IMR-90 (cell line): ENCODE measurements around the gene FARS2. TPM values are rescaled to one million over a fixed set of nuclear protein-coding genes. Genes with fewer than 3 reads are reported as not detected.

Experiments used
- ATAC-seq: fragments of 200-7000 bp; cut with Tn5 transposase; 2 replicates; pipeline ENCODE4 v1.9.1; 2020; ENCODE audit warnings: low read depth, mild to moderate bottlenecking, moderate library complexity
- BruUV-seq: library from RNA; stranded (reverse); fragments of 400-500 nt; replicated peaks from 2 replicates; lab custom pipeline; 2021; lab: Mats Ljungman, UMichigan
- CTCF ChIA-PET: fragments of 300-600 bp; formaldehyde crosslinking; extraction: SDS; loops from one replicate; lab custom pipeline; 2021; ENCODE audit warnings: antibody characterized with exemption; lab: Yijun Ruan, JAX
- POLR2A ChIA-PET: fragments of 300-600 bp; sonication (Branson Sonifier 250); formaldehyde crosslinking; loops from one replicate; lab custom pipeline; 2022; ENCODE audit warnings: antibody characterized with exemption; ENCODE audit not compliant: unreplicated experiment; lab: Charles Lee
- DNase-seq: peaks from one replicate; pipeline ENCODE4 v3.0.0; 2013
- H2AFZ ChIP-seq: replicated peaks from 2 replicates; pipeline ENCODE3; 2013; ENCODE audit warnings: low read length, mild to moderate bottlenecking; ENCODE audit not compliant: poor library complexity
- H2AK5ac ChIP-seq: 2 replicates; pipeline ENCODE4 v1.6.1; 2013; ENCODE audit warnings: low read depth, low read length, inconsistent platforms
- H2AK9ac ChIP-seq: replicated peaks from 2 replicates; pipeline ENCODE3; 2013; ENCODE audit warnings: mild to moderate bottlenecking, low read depth, low read length, moderate library complexity; ENCODE audit not compliant: poor library complexity
- H2BK120ac ChIP-seq: 2 replicates; pipeline ENCODE4 v1.6.1; 2013; ENCODE audit warnings: low read depth, low read length, inconsistent platforms
- H2BK15ac ChIP-seq: 3 replicates; pipeline ENCODE4 v1.6.1; 2013; ENCODE audit warnings: low read depth, low read length, inconsistent platforms
- H2BK20ac ChIP-seq: 2 replicates; pipeline ENCODE4 v1.6.1; 2013; ENCODE audit warnings: low read depth, mild to moderate bottlenecking, inconsistent platforms, low read length, moderate library complexity
- H2BK5ac ChIP-seq: 2 replicates; pipeline ENCODE4 v1.6.1; 2013; ENCODE audit warnings: mild to moderate bottlenecking, low read depth, low read length, inconsistent platforms; ENCODE audit not compliant: poor library complexity, severe bottlenecking
- H3K14ac ChIP-seq: replicated peaks from 2 replicates; pipeline ENCODE4 v1.6.1; 2013; ENCODE audit warnings: low read depth, low read length, inconsistent platforms
- H3K18ac ChIP-seq: 2 replicates; pipeline ENCODE4 v1.6.1; 2013; ENCODE audit warnings: low read depth, low read length, control low read depth
- H3K23ac ChIP-seq: 2 replicates; pipeline ENCODE4 v1.6.1; 2013; ENCODE audit warnings: low read depth, low read length, inconsistent platforms
- H3K27ac ChIP-seq: 2 replicates; pipeline ENCODE4 v1.5.1; 2013; ENCODE audit warnings: mild to moderate bottlenecking, control low read depth, low read length; ENCODE audit not compliant: insufficient read depth
- H3K27me3 ChIP-seq: 2 replicates; pipeline ENCODE4 v1.6.1; 2013; ENCODE audit warnings: low read length; ENCODE audit not compliant: control insufficient read depth, insufficient read depth
- H3K36me3 ChIP-seq: 2 replicates; pipeline ENCODE4 v1.6.1; 2013; ENCODE audit warnings: low read length, mixed read lengths; ENCODE audit not compliant: control insufficient read depth, insufficient read depth
- H3K4ac ChIP-seq: 2 replicates; pipeline ENCODE4 v1.6.1; 2013; ENCODE audit warnings: low read depth, low read length, inconsistent platforms
- H3K4me1 ChIP-seq: 2 replicates; pipeline ENCODE4 v1.6.1; 2013; ENCODE audit warnings: low read length, mixed read lengths; ENCODE audit not compliant: control insufficient read depth, insufficient read depth
- H3K4me2 ChIP-seq: 2 replicates; pipeline ENCODE4 v1.6.1; 2013; ENCODE audit warnings: low read depth, mild to moderate bottlenecking, control low read depth, low read length, moderate library complexity
- H3K4me3 ChIP-seq: 2 replicates; pipeline ENCODE4 v1.5.1; 2013; ENCODE audit warnings: low read depth, mild to moderate bottlenecking, control low read depth, low read length, moderate library complexity; ENCODE audit not compliant: insufficient read depth
- H3K56ac ChIP-seq: 2 replicates; pipeline ENCODE4 v1.6.1; 2013; ENCODE audit warnings: low read length, inconsistent platforms; ENCODE audit not compliant: insufficient read depth; ENCODE audit errors: extremely low read depth
- H3K79me1 ChIP-seq, 2 experiments: 2 replicates each; pipeline ENCODE4 v1.6.1; 2013; ENCODE audit warnings: low read length in 2 of 2, inconsistent platforms in 1 of 2, low read depth in 1 of 2
- H3K9ac ChIP-seq: 2 replicates; pipeline ENCODE4 v1.6.1; 2013; ENCODE audit warnings: low read depth, low read length, control low read depth
- H3K9me1 ChIP-seq: 2 replicates; pipeline ENCODE4 v1.6.1; 2013; ENCODE audit warnings: low read length, inconsistent platforms; ENCODE audit not compliant: insufficient read depth
- H3K9me3 ChIP-seq: 2 replicates; pipeline ENCODE4 v1.6.1; 2013; ENCODE audit warnings: low read length; ENCODE audit not compliant: control insufficient read depth, insufficient read depth
- H4K20me1 ChIP-seq: 2 replicates; pipeline ENCODE4 v1.6.1; 2013; ENCODE audit warnings: low read length, inconsistent platforms; ENCODE audit not compliant: insufficient read depth
- H4K5ac ChIP-seq: 2 replicates; pipeline ENCODE4 v1.6.1; 2013; ENCODE audit warnings: mild to moderate bottlenecking, low read depth, low read length, control low read depth
- H4K8ac ChIP-seq, 2 experiments: 2 replicates each; pipeline ENCODE4 v1.6.1; 2013; ENCODE audit warnings: low read depth in 2 of 2, low read length in 2 of 2, control low read depth in 1 of 2, inconsistent platforms in 1 of 2
- H4K91ac ChIP-seq: 2 replicates; pipeline ENCODE4 v1.6.1; 2013; ENCODE audit warnings: low read depth, low read length, inconsistent platforms; ENCODE audit not compliant: insufficient read depth
- BHLHE40 ChIP-seq: fragments of 150-350 bp; IDR thresholded peaks from 2 replicates; pipeline ENCODE4 v1.6.1; 2016; ENCODE audit warnings: mild to moderate bottlenecking, low read depth, low read length
- CEBPB ChIP-seq: IDR thresholded peaks from 2 replicates; pipeline ENCODE4 v1.6.1; 2012; ENCODE audit warnings: low read depth, low read length, improper control_type of control experiment
- CHD1 ChIP-seq: IDR thresholded peaks from 2 replicates; pipeline ENCODE4 v1.6.1; 2012; ENCODE audit warnings: low read depth, low read length, improper control_type of control experiment
- FOS ChIP-seq: fragments of 150-350 bp; IDR thresholded peaks from 2 replicates; pipeline ENCODE4 v1.6.1; 2016; ENCODE audit warnings: low read depth, low read length
- MAZ ChIP-seq: IDR thresholded peaks from 2 replicates; pipeline ENCODE4 v1.6.1; 2012; ENCODE audit warnings: low read depth, mild to moderate bottlenecking, low read length, improper control_type of control experiment, moderate library complexity, borderline replicate concordance
- MXI1 ChIP-seq: IDR thresholded peaks from 2 replicates; pipeline ENCODE4 v1.6.1; 2012; ENCODE audit warnings: low read depth, mild to moderate bottlenecking, low read length, moderate library complexity, borderline replicate concordance
- POLR2A ChIP-seq: IDR thresholded peaks from 2 replicates; pipeline ENCODE4 v1.6.1; 2012; ENCODE audit warnings: mild to moderate bottlenecking, low read depth, low read length
- RAD21 ChIP-seq: IDR thresholded peaks from 2 replicates; pipeline ENCODE4 v1.6.1; 2012; ENCODE audit warnings: low read length, improper control_type of control experiment
- RCOR1 ChIP-seq: IDR thresholded peaks from 2 replicates; pipeline ENCODE4 v1.6.1; 2012; ENCODE audit warnings: mild to moderate bottlenecking, low read length, improper control_type of control experiment; ENCODE audit not compliant: insufficient replicate concordance
- RFX5 ChIP-seq: IDR thresholded peaks from 2 replicates; pipeline ENCODE4 v1.8.0; 2012; ENCODE audit warnings: low read depth, mild to moderate bottlenecking, low read length, moderate library complexity
- SMC3 ChIP-seq: fragments of 150-350 bp; IDR thresholded peaks from 2 replicates; pipeline ENCODE4 v1.6.1; 2016; ENCODE audit warnings: low read depth, mild to moderate bottlenecking, antibody characterized with exemption, low read length, moderate library complexity
- WGBS, 2 experiments: methylation state at CpG; one replicate each; pipeline versions ENCODE4 v1.1.5 to v1.1.7; 2013; ENCODE audit warnings: missing lambda C conversion rate in 2 of 2; ENCODE audit not compliant: insufficient read length in 1 of 2; ENCODE audit errors: extremely low coverage in 2 of 2; 5-methylcytosine and 5-hydroxymethylcytosine counted together
- dilution Hi-C: fragments of 300-500 bp; cut with HindIII; formaldehyde crosslinking; loops from one replicate; pipeline ENCODE4 v1.14.3; 2018; ENCODE audit warnings: low sequenced_read_pairs; ENCODE audit not compliant: unreplicated experiment
- in situ Hi-C: fragments of 300-500 bp; cut with MboI; formaldehyde crosslinking; loops from 3 replicates; pipeline ENCODE4 v1.14.3; 2019; ENCODE audit warnings: low sequenced_read_pairs, inconsistent platforms, mixed read lengths
- intact Hi-C: fragments of 100-400 bp; cut with micrococcal nuclease; formaldehyde crosslinking; loops from 2 replicates; pipeline ENCODE4 v1.10.0; 2022
- polyA plus RNA-seq, 3 experiments: library from polyadenylated mRNA; depleted of rRNA; stranded (reverse); fragments of >200 nt; gene quantifications; 2 replicates each; pipeline ENCODE4 v1.2.3, GENCODE V29; 2012; ENCODE audit warnings: low replicate concordance in 1 of 3
- total RNA-seq: library from RNA; depleted of rRNA; stranded (reverse); fragments of >200 nt; gene quantifications from 2 replicates; pipeline ENCODE4 v1.2.3, GENCODE V29; 2012
- TF ChIP-seq, protein P1 (sequence below): fragments of 150-350 bp; IDR thresholded peaks from 2 replicates; pipeline ENCODE4 v1.6.1; 2016; ENCODE audit warnings: low read depth, mild to moderate bottlenecking, low read length, moderate library complexity, borderline replicate concordance
- TF ChIP-seq, protein P2 (sequence below): fragments of 150-350 bp; IDR thresholded peaks from 2 replicates; pipeline ENCODE4 v1.6.1; 2017; ENCODE audit warnings: mild to moderate bottlenecking, antibody characterized with exemption, low read length, low read depth
- TF ChIP-seq, protein P3 (sequence below): conservative IDR thresholded peaks from 2 replicates; pipeline ENCODE4 v1.5.1; 2012; ENCODE audit warnings: mild to moderate bottlenecking, low read depth, low read length, improper control_type of control experiment

FARS2 gene
- total and polyA plus RNA-seq, 2 of the 4 experiments (the other 2 are of a cell fraction): 12.1 to 28.9 TPM

DNA sequence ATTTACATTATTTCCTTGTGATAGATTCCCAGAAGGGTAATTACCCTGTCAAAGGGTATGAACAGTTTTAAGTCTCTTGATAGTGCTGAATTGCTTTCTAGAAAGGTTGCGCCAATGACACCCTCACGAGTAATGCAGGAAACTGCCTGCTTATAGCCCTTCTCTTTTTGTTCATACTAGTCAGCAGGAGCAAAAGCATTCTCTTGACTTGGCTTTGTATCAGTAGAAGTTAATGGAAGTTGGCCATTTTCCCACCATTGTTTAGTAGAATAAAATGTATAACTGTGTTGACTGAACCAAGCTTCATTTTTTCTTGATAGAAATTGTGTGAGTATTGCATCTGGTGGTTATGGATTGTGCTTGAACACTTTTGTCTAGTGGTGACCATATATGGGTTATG, 100.1 kb downstream of the FARS2 start:
- Histone ChIP-seq H4K5ac (no peak overlapping the region), H3K79me1 (peaks cover 0 to 3% of the 10 kb centered on the region in 2 experiments; a peak in 2 of 4 replicates), H2AK9ac (no peak overlapping the region), H2BK20ac (no peak overlapping the region), H3K56ac (no peak overlapping the region), H3K14ac (no peak overlapping the region), H3K27me3 (no peaks in the 10 kb centered on the region), H3K36me3 (no peaks in the 10 kb centered on the region), H3K23ac (no peak overlapping the region), H4K8ac (no peak overlapping the region), H3K4me3 (no peak overlapping the region), H4K20me1 (no peaks in the 10 kb centered on the region), H3K4me1 (no peaks in the 10 kb centered on the region), H2BK5ac (no peak overlapping the region), H3K9me3 (no peaks in the 10 kb centered on the region), H2BK15ac (no peak overlapping the region), H2AFZ (no peak overlapping the region), H3K4ac (no peak overlapping the region), H4K91ac (no peak overlapping the region), H3K9ac (no peak overlapping the region), H3K4me2 (no peak overlapping the region), H2AK5ac (no peak overlapping the region), H3K18ac (no peak overlapping the region), H3K27ac (no peak overlapping the region), H2BK120ac (no peak overlapping the region), H3K9me1 (no peaks in the 10 kb centered on the region)
- in situ Hi-C loops (no loop called here), dilution Hi-C loops (no loop called here), intact Hi-C loops (no loop called here)
- POLR2A ChIA-PET: no interaction called here
- CTCF ChIA-PET: no interaction called here
- no CpG with 5 or more reads among the region's 2 CpGs for WGBS, 2 experiments
- BruUV-seq: no TSS peak
- TF ChIP-seq CEBPB (no peak), POLR2A (no peak), FOS (no peak), BHLHE40 (no peak), SMC3 (no peak), CHD1 (no peak), MAZ (no peak), MXI1 (no peak), RCOR1 (no peak), RFX5 (no peak), RAD21 (no peak)
- TF ChIP-seq, protein P1, sequence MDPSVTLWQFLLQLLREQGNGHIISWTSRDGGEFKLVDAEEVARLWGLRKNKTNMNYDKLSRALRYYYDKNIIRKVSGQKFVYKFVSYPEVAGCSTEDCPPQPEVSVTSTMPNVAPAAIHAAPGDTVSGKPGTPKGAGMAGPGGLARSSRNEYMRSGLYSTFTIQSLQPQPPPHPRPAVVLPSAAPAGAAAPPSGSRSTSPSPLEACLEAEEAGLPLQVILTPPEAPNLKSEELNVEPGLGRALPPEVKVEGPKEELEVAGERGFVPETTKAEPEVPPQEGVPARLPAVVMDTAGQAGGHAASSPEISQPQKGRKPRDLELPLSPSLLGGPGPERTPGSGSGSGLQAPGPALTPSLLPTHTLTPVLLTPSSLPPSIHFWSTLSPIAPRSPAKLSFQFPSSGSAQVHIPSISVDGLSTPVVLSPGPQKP: no peak
- TF ChIP-seq, protein P2, sequence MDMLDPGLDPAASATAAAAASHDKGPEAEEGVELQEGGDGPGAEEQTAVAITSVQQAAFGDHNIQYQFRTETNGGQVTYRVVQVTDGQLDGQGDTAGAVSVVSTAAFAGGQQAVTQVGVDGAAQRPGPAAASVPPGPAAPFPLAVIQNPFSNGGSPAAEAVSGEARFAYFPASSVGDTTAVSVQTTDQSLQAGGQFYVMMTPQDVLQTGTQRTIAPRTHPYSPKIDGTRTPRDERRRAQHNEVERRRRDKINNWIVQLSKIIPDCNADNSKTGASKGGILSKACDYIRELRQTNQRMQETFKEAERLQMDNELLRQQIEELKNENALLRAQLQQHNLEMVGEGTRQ: no peak
- TF ChIP-seq, protein P3, sequence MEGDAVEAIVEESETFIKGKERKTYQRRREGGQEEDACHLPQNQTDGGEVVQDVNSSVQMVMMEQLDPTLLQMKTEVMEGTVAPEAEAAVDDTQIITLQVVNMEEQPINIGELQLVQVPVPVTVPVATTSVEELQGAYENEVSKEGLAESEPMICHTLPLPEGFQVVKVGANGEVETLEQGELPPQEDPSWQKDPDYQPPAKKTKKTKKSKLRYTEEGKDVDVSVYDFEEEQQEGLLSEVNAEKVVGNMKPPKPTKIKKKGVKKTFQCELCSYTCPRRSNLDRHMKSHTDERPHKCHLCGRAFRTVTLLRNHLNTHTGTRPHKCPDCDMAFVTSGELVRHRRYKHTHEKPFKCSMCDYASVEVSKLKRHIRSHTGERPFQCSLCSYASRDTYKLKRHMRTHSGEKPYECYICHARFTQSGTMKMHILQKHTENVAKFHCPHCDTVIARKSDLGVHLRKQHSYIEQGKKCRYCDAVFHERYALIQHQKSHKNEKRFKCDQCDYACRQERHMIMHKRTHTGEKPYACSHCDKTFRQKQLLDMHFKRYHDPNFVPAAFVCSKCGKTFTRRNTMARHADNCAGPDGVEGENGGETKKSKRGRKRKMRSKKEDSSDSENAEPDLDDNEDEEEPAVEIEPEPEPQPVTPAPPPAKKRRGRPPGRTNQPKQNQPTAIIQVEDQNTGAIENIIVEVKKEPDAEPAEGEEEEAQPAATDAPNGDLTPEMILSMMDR: no peak
- peak; percentile 41 for DNase-seq
- ATAC-seq: no peak
